A673 (cell line): ENCODE results near the gene LMF1. TPM values are rescaled to one million over a fixed set of nuclear protein-coding genes. Genes with fewer than 3 reads are reported as not detected.

Source experiments
- BruUV-seq: library from RNA; stranded (reverse); fragments of 400-500 nt; replicated peaks from 2 replicates; lab custom pipeline; 2021; lab: Mats Ljungman, UMichigan
- CTCF ChIA-PET: fragments of 300-600 bp; sonication (Branson Sonifier 250); formaldehyde crosslinking; loops from one replicate; lab custom pipeline; 2022; ENCODE audit warnings: antibody characterized with exemption; lab: Charles Lee
- POLR2A ChIA-PET: fragments of 300-600 bp; sonication (Branson Sonifier 250); formaldehyde crosslinking; loops from one replicate; lab custom pipeline; 2022; ENCODE audit warnings: antibody characterized with exemption; ENCODE audit not compliant: low non-redundant PET; lab: Charles Lee
- DNase-seq: peaks from one replicate; pipeline ENCODE4 v3.0.0-alpha.2; 2015; ENCODE audit warnings: low spot score
- H3K27ac ChIP-seq: fragments of 200-600 bp; sonication (generic); 2 replicates; pipeline ENCODE4 v1.5.1; 2016; ENCODE audit warnings: mixed run types, low read depth, mild to moderate bottlenecking, mixed read lengths, antibody characterized with exemption, low read length; ENCODE audit not compliant: poor library complexity, severe bottlenecking
- H3K27me3 ChIP-seq: fragments of 200-600 bp; sonication (generic); replicated peaks from 2 replicates; pipeline ENCODE4 v1.6.1; 2017; ENCODE audit warnings: mixed run types, low read depth, mild to moderate bottlenecking, mixed read lengths, antibody characterized with exemption, low read length; ENCODE audit not compliant: insufficient read depth, poor library complexity
- H3K36me3 ChIP-seq: fragments of 200-600 bp; sonication (generic); 2 replicates; pipeline ENCODE4 v1.6.1; 2016; ENCODE audit warnings: mixed run types, mild to moderate bottlenecking, mixed read lengths, antibody characterized with exemption, low read length; ENCODE audit not compliant: insufficient read depth, poor library complexity, severe bottlenecking
- H3K4me1 ChIP-seq: fragments of 200-600 bp; sonication (generic); 2 replicates; pipeline ENCODE4 v1.6.1; 2017; ENCODE audit warnings: mixed run types, mild to moderate bottlenecking, mixed read lengths, antibody characterized with exemption, low read length; ENCODE audit not compliant: insufficient read depth, poor library complexity, severe bottlenecking
- H3K4me3 ChIP-seq: fragments of 200-600 bp; sonication (generic); 2 replicates; pipeline ENCODE4 v1.5.1; 2016; ENCODE audit warnings: low read depth, mixed run types, mild to moderate bottlenecking, mixed read lengths, low read length; ENCODE audit not compliant: poor library complexity, severe bottlenecking
- H3K9me3 ChIP-seq: fragments of 200-600 bp; sonication (generic); 2 replicates; pipeline ENCODE4 v1.6.1; 2016; ENCODE audit warnings: mixed run types, low read depth, mild to moderate bottlenecking, mixed read lengths, antibody characterized with exemption, low read length; ENCODE audit not compliant: poor library complexity, severe bottlenecking
- EZH2 ChIP-seq: fragments of 200-600 bp; sonication (generic); IDR thresholded peaks from 2 replicates; pipeline ENCODE4 v1.6.1; 2017; ENCODE audit warnings: borderline replicate concordance, low read depth, mild to moderate bottlenecking, mixed read lengths, antibody characterized with exemption, low read length; ENCODE audit not compliant: poor library complexity, severe bottlenecking
- intact Hi-C: fragments of 100-400 bp; cut with micrococcal nuclease; formaldehyde crosslinking; loops from one replicate; pipeline ENCODE4 v1.10.0; 2022; ENCODE audit not compliant: unreplicated experiment
- total RNA-seq: library from RNA; stranded (reverse); gene quantifications from 2 replicates; pipeline ENCODE4 v1.2.3, GENCODE V29; 2021
- TF ChIP-seq, protein P1 (sequence below): fragments of 300-800, 200-600 bp; sonication (generic); conservative IDR thresholded peaks from 2 replicates; pipeline ENCODE4 v1.5.1; 2017; ENCODE audit warnings: low read depth, mild to moderate bottlenecking, antibody characterized with exemption, low read length, moderate library complexity, mixed read lengths

Gene LMF1
- total RNA-seq, 1 experiment from 2014 or later = 21.0 TPM

DNA sequence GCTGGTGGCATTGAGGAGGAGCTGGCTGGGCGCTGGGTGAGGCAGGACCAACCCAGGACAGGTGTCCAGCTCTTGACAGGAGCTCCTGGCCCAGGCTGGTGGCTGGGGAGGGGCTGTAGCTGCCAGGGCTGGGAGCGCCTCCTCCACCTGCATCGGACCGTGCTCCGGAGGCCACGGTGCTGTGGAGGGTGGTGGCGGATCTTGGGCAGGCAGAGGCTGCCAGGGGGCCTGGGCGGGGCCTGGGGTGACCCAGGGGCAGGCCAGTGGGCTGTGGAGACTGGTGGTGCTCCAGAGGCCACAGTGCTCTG lies 42.8 kb upstream of the LMF1 start:
- ChIA-PET POLR2A (no interaction called here), CTCF (interaction anchor here (0.5 kb wide), 2 partner anchors 44 to 294 kb away, joined by 3 to 7 read pairs; no protein-coding TSS in a partner anchor)
- no peaks in the 10 kb centered on the region for H3K36me3 ChIP-seq
- H3K27ac ChIP-seq = no peak overlapping the region
- intact Hi-C loops = no loop called here
- no peaks in the 10 kb centered on the region for H3K27me3 ChIP-seq
- peaks cover 17% of the 10 kb centered on the region for H3K4me1 ChIP-seq
- H3K9me3 ChIP-seq = no peaks in the 10 kb centered on the region
- no peak for DNase-seq
- TF ChIP-seq, protein P1, sequence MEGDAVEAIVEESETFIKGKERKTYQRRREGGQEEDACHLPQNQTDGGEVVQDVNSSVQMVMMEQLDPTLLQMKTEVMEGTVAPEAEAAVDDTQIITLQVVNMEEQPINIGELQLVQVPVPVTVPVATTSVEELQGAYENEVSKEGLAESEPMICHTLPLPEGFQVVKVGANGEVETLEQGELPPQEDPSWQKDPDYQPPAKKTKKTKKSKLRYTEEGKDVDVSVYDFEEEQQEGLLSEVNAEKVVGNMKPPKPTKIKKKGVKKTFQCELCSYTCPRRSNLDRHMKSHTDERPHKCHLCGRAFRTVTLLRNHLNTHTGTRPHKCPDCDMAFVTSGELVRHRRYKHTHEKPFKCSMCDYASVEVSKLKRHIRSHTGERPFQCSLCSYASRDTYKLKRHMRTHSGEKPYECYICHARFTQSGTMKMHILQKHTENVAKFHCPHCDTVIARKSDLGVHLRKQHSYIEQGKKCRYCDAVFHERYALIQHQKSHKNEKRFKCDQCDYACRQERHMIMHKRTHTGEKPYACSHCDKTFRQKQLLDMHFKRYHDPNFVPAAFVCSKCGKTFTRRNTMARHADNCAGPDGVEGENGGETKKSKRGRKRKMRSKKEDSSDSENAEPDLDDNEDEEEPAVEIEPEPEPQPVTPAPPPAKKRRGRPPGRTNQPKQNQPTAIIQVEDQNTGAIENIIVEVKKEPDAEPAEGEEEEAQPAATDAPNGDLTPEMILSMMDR = no peak
- TF ChIP-seq EZH2 = no peak
- no TSS peak for BruUV-seq
- H3K4me3 ChIP-seq = no peak overlapping the region

DNA sequence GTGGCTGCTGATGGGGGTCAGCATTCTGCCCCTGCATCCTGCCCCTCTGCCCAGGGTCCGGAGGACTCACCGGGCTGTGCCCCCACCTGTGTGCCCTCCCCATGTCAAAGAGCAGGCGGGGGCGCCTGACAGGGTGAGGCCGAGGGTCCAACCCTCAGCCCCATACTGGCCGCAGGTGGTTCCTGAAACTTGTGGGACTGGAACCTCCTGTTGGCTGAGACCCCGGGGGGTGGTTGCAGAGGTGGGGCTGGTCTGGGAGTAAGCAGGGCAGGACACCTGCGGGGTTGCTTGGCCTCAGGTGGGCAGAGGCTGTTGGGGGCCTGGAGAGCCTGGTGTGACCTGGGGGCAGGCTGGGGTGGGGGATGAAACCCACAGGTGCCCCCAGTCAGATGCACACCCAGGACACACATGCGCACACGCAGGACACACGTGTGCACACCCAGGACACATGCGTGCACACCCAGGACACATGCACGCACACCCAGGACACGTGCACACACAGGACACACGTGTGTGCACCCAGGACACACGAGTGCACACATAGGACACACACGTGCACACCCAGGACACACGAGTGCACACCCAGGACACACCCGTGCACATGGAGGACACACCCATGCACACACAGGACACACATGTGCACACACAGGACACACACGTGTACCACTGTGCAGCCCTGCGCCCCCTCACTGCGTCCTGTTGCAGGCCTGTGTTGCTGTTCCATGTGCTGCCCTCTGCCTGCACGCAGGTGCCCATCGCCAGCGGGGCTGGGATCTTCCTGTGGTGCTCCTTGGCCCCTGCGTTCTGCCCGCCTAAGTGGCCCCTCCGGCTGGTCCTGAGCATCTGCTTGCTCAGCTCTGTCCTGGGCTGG lies 42.2 kb upstream of the LMF1 start:
- TF ChIP-seq EZH2 = no peak
- TF ChIP-seq, protein P1 = no peak
- H3K27me3 ChIP-seq = no peaks in the 10 kb centered on the region
- CTCF ChIA-PET = interaction anchor here (0.5 kb wide), 1 partner anchor 45 kb away, joined by 3 read pairs; no protein-coding TSS in a partner anchor
- H3K27ac ChIP-seq = no peak overlapping the region
- DNase-seq = no peak
- no peaks in the 10 kb centered on the region for H3K9me3 ChIP-seq
- H3K4me3 ChIP-seq = no peak overlapping the region
- POLR2A ChIA-PET = no interaction called here
- peaks cover 15% of the 10 kb centered on the region for H3K4me1 ChIP-seq
- H3K36me3 ChIP-seq = no peaks in the 10 kb centered on the region
- BruUV-seq = no TSS peak
- intact Hi-C loops = no loop called here

DNA sequence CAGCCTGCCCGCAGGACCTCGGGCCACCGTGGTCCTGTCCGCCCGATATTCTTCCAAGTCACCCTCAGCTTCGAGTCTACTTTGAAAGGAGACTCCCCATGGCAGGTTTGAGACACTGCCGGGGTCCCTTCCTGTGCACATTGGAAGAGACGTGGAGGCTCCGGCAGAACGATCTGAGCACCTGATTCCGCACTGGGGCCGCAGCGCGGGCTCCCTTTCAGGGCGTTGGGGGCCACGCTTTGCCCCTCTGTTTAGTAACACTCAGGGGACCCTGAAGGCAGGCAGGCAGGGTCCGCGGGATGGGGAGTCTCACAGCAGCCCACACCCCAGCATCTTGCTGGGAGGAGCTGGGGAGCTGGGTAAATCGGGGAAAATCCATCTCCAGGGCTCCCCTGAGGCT lies 41.4 kb upstream of the LMF1 start:
- Histone ChIP-seq H3K9me3 (no peaks in the 10 kb centered on the region), H3K4me3 (no peak overlapping the region), H3K27ac (no peak overlapping the region), H3K27me3 (no peaks in the 10 kb centered on the region), H3K36me3 (no peaks in the 10 kb centered on the region), H3K4me1 (peaks cover 15% of the 10 kb centered on the region)
- no TSS peak for BruUV-seq
- POLR2A ChIA-PET = no interaction called here
- DNase-seq = no peak
- CTCF ChIA-PET = no interaction called here
- intact Hi-C loops = no loop called here
- TF ChIP-seq EZH2 = no peak
